Activated CD4-positive, alpha-beta T cell treated with anti-CD3 and anti-CD28 coated beads, Interleukin-2, amount 50 U/mL, for 4 hours (primary cell): Measurements from ENCODE around the gene SERPINA4.
"Not testable (repeated sequence)": the region's sequence is repeated elsewhere in the genome, so short reads cannot be mapped to it uniquely, and the experiment has no call there.

ENCODE experiments used
- DNase-seq, 2 experiments: peaks; one replicate each; pipeline ENCODE4 v3.0.0-alpha.2; 2020

Gene SERPINA4

DNA sequence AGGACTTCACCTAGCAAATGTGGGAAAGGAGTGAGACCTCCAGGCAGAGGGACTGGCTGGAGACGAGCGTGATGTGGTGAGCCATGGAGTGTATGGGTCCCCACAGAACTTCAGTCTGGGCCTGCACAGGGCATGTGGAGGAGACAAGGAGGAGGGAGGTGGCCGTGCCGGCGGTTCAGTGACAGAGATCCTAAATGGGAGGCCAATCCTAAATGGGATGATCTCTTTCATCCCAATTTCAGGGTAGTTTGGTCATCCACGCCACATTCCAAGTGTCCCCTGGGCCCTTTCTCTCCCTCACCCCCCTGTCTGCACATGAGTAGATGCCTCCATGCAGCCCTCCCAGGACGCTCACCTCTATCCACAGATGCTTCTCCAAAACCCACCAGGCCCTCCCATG is 33.2 kb downstream of the SERPINA4 start:
- no peak for DNase-seq

DNA sequence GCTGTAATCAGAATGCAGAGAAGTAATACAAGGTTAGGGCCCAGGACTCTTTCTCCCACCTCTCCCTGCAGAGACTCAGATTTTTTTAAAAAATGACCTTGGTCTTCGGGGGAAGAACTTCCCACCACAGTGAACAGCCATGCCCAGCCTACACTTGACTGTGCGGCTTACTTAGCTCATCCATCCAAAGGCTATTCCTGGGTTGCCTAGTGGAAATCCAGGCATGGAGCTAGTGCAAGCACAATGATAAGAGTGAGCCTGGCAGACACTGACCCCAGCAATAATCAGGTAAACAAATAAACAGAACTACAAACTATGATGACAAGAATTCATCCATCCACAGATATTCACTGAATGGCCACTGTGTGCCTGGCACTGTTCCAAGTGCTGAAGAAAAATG is 34.7 kb downstream of the SERPINA4 start:
- DNase-seq: no peak

DNA sequence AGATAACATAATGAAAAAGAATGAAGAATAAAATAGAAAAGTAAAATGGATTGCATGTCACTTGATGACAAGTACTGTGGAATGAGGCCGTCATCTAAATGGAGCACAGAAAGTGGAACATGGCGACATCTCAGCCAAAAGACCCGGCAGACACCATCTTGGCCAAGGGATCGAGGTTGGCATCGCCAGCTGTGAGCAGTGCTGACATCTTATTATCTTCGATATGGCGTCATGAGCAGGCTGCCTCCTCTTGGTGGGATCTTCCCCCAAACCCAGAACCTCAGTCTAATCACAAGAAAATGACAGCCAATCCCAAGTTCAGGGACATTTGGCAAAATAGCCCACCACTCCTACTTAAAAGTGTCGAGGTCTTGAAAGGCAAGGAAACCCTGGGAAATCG is 35.1 kb downstream of the SERPINA4 start:
- DNase-seq: no peak

DNA sequence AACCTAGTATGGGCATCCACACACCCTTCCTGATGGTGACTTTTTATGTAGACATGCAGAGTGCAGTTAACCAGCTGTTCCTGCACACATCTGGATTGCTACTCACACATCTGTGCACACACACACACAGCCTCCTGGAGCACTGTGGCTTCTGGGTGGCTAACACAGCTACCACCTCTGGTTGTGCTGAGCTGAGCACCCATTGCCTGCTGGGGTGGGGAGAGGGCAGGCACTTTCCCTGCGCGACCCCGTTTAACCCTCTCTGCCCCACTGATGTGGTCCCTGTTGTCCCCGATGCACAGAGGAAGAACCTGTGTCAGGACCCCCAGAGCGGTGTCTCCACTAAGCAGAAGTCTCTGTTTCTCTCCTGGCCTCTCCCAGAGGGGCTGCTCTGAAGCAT is 36.5 kb downstream of the SERPINA4 start:
- no peak for DNase-seq

DNA sequence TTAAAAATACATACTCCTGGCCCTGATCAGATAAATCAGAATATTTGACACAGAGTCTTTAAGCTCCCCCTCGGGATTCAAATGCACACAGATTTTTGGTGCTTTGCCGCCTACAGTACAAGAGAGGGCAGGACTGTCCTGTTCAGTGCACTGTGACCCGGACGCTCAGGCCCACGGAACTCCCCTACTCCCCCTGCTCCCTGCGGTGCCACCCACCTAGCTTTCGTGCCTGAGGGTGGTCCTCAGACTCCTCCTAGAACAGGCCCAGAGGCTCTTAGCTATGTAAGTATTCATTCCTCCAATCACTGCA is 37.2 kb downstream of the SERPINA4 start:
- DNase-seq: no peak

DNA sequence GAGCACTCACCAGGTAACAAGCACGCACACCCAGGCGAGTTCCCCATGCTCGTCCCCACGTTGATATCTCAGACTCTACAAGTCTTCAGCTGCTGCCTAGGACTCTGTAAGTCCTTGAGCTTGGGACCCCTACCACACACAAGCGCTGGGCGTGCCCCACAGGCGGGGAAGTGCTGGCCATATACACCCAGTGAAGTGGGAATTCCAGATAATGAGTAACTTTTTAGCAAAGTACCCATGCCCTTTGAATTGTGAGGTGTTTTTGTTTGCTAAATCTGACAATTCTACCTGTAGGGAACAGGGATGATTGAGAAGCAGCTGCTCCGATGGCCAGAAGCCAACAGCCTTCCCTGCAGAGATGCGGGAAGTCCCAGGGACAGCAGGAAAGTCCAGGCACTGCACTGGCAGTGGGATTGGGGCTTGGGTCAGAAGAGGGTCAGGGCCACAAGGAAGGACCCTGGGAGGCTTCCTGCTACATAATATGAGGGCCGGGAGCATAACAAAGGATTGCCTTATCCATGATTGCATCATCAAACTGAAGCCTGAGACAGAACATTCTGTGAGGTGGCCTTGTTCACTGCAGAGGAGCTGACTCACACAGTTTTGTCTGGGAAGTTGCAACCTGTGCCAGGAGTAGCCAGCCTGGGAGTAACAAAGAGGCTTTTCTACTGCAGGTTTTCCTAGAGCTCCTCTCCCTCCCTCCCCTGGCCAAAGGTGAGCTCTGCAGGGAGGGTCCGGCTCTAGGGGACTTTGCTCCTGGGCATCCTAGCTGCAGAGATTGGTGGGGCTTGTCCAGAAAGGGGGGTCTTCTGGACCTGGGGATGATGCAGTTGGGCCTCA is 37.8 kb downstream of the SERPINA4 start:
- no peak for DNase-seq

DNA sequence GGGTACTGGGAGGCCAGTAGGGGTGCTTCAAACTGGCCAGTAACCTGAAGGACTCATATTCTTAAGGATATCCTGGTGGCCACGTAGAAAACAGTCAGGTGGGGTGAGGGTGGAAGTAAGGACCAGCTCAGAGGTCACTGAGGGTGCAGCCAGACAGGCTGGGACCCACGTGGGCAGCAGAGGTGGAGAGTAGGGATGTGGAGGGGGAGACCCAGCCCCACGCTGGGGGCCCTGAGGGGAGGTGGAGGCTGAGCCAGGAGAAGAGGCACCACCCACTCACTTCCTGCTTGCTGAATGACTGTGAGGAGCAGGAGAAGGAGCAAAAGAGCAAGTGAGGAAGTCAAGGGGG is 38.4 kb downstream of the SERPINA4 start:
- no peak for DNase-seq

DNA sequence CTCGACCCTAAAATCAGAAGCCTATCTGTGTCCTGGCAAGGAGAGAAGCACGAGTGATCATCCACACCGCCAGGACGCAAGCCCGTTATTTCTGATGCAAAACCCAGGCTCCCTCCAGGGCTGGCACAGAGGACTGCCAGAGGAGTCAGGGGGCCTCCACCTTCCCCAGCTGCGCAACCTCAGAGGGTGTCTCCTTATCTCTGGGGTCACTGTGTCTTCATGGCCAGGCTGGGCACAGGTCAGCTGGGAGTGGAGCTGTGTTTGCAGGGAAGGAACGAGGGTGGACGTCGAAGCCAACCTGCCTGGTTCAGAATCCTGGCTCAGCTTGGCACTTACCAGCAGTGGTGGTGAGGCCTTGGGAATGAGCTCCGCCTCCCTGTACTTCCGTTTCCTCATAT is 38.9 kb downstream of the SERPINA4 start:
- DNase-seq: no peak

DNA sequence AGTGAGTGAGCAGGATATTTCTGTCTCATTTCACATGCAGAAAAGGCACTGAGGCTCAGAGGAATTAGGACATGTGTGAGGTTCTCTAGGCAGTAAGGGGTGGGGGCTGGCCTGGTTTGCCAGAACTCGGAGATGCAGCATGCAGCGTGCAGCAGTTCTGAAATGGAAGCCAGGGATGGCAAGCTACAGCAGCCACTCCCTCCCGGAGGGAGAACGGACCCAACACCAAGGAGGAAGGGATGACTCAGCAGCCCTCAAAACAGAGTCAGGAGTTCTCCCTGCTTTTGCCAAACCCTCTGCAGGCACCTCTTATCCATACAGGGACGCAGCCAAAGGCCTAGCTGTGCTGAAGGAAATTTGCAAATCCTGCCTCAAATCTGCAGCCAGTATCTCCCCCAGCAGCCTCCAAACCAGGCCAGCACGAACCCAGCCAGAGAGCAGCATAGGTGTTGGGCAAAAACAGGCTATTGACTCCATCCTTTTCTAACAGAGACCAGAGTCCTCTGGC is 40.7 kb downstream of the SERPINA4 start:
- DNase-seq: no peak

DNA sequence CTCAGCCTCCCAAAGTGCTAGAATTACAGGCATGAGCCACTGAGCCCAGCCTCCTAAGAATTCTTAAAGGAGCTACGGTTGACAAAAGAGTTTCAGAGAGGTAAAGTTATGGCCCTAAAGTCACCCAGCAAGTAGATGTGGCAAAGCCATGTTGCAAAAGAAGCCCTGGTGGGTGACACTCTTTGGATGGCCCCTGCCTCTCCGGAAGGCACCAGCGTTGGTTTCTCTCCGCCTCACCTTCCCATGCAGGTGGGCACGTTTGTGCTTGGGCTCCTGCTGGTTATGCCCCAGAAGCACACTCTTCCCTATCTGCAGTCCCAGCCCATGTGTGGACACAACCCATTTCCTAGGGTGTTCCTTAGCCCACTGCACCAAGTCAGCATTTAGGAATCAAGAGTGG is 41.5 kb downstream of the SERPINA4 start:
- DNase-seq: no peak

DNA sequence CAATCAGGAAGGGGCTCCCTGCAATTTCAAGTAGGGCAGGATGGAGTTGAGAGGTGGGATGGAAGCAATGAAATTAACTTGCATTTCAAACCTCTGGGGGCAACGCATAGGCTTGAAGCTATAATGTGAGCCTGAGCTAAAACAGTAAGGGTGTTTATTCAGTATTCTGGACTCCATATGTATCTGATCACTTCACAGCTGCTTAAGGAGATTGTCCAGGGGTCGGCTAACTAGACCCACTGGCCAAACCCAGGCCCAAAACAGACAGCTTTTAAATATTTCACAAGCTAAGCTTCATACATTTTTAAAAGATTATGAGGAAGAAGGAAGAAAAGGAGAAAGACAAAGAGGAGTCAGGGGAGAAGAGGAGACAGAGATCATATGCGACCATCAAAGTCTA is 44.1 kb downstream of the SERPINA4 start:
- no peak for DNase-seq

DNA sequence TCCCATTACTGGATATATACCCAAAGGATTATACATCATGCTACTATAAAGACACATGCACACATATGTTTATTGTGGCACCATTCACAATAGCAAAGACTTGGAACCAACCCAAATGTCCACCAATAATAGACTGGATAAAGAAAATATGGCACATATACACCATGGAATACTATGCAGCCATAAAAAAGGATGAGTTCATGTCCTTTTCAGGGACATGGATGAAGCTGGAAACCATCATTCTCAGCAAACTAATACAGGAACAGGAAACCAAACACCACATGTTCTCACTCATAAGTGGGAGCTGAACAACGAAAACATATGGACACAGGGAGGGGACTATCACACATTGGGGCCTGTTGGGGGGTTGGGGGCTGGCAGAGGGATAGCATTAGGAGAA is 47.7 kb downstream of the SERPINA4 start:
- not testable (repeated sequence) for DNase-seq

DNA sequence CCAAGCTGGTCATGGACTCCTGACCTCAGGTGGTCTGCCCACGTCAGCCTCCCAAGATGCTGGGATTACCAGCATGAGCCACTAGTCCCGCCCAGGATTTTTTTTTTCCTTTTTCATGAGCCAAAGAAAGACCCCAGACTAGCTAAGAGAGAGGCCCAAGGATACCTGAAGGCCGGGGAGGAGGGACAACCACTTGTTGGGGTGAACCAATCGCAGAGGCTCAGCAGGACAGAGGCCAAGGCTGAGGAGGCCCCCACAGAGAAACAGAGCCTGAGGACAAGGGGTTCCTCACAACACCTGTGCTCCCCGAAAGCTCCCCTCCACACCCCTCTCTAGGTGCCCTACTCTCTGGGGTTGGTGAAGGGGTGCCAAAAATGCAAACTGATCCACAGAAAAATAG is 49.9 kb downstream of the SERPINA4 start:
- DNase-seq: no peak

DNA sequence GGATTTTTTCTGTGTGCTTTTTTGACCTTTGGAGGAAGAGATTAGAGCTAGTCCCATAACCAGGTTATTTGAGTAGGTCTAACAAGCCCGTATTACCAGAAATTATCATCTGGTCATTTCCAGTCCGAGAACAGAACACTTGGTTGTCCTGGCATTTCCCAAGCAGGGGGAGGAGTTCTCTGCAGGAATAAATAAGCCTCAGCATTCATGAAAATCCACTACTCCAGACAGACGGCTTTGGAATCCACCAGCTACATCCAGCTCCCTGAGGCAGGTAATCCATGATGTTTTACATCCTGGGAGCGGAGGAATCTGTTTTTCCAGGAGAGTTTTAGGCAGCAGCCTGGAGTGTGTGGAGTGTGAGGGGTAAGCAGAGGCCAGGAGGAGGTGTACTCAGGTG is 50.9 kb downstream of the SERPINA4 start, which contains the start of gene SERPINA3:
Gene SERPINA3, plus strand, starts transcription at position 218 of the 400 bp plus-strand sequence. CDS start 2,051 bp downstream, outside the sequence.
- DNase-seq: no peak

DNA sequence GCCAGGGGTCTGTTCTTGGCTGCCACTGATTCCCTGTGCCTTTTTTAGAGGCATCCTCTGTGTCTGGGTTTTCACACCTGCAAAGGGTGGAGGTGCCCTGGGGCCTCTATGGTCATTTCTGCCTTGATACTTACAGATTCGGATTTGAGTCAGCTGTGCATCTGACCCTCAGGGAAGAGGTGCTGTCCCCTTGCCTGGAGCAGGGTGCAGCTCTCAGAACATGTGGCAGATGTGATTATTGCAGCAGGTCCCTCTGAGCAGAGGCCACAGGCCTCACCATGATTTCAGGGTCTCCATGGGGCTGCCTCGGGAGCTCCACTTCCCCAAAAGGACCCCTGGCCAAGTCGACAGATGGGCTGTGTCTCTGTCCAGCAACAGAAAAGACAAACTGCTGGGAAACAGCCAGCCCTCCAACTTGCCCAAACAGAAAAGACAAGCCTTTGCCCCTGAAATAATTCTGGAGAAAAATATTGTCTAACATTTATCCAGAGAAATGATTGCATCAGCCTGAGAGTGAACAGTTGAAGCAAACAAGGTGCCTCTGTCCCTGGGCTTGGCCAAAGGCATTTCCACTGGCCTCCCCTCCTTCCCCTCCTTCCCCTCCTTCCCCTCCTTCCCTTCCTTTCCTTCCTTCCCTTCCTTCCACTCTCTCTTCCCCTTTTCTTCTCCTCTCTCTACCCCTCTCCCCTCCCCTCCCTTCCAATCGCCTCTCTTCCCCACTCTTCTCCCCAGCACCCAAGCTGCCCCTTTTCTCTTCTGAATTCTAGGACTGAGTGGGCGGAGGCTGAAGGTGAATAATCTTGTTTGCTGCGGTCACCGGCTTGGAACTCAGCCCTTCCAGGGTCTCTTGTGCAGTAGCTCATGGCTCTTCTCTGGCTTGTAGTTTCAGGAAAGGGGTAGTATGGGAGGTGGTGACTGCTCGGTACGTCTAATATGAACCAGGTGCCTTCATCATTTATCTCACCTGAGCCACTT is 51.6 kb downstream of the SERPINA4 start:
- no peak for DNase-seq

DNA sequence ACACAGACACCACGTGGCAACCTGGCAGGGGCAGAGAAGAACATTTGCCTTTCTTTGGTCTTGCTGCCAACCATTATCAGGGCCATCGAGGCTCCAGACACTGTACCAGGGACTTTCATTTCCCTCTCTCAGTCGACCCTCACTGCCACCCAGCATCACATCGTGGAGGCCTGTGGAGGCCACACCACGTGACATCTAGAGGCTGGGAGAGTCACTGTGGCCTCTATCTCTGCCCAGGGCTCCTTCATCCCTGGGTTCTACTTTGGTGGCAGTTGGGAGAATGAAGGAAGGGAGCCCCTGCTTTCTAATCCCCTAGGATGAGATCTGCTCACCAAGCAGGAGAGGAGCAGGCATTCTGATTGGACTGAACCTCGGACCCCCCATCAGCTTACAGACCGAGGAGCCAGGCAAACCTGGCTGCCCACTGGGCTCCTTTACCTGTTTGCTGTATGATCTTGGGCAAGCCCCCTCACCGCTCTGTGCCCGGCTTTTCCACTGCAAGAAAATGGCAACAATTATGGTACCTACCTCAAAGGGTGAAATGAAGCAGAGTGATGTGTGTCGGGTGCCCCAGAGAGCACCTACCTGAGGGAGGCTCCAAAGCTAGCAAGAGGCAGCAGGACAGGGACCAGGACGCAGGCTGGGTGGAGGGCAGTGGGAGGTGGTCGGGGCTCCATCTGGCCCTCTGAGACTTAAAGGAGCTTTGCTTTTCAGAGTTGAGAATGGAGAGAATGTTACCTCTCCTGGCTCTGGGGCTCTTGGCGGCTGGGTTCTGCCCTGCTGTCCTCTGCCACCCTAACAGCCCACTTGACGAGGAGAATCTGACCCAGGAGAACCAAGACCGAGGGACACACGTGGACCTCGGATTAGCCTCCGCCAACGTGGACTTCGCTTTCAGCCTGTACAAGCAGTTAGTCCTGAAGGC is 52.7 kb downstream of the SERPINA4 start:
- DNase-seq: no peak

DNA sequence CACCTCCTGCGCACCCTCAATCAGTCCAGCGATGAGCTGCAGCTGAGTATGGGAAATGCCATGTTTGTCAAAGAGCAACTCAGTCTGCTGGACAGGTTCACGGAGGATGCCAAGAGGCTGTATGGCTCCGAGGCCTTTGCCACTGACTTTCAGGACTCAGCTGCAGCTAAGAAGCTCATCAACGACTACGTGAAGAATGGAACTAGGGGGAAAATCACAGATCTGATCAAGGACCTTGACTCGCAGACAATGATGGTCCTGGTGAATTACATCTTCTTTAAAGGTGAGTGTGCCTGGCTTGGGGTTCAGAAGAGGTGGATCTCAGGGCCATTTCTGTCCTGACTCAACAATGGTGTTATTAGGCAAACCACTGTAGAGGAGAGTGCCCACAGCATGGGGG is 53.6 kb downstream of the SERPINA4 start:
- no peak for DNase-seq

DNA sequence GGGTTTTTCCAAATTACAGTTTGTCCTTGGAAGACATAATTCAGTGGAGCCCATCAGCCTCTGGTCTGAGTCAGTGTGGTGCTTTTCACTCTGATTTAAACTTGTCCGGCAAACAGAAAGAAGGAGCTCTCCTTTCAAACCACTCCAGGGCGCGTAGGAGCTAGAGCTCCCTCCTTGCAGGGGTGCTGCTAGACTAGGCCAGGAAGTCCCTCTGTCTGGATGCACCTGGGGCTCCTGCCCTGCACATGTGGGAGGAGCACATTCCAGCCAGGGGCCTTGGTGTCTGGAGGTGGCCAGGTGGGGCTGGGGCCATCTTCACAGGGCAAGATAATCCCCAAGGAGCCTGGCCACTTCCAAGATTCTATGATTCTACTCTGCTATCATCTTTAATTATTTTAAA is 54.0 kb downstream of the SERPINA4 start:
- no peak for DNase-seq

DNA sequence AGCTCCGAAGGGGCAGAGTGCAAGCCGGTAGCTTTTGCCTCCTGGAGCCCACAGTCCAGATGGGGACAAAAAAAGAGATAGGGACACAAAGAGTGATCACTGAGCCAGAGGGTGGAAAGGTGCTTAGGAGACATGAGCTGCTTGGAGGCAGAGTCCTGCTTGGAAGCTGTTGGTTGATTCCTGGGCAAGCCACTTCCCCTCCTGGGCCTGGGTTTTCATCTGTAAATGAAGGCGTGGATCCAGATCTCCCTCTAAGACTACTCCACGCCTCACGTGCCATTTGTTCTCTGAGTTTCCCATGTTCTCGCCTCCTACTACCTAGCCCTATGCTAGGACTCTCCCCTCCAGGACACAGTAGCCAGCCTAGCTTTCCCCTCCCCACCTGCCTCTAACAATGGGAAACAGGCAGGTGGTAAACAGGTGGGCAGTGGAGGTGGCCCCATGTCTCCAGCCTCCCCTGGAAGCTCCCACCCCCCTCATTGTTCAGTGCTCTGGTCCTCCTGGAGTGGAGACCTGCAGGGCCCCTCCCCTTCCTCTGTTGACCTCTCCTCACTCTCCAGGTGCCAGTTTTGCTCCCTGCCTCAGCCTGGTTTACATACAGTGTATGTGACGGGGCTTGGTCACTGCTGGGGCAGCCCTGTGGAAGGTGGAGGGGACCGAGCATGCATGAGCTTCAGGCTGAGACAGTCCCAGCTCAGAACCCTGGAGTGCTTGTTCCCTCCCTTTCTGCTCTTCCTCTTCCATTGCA is 54.8 kb downstream of the SERPINA4 start:
- no peak for DNase-seq

DNA sequence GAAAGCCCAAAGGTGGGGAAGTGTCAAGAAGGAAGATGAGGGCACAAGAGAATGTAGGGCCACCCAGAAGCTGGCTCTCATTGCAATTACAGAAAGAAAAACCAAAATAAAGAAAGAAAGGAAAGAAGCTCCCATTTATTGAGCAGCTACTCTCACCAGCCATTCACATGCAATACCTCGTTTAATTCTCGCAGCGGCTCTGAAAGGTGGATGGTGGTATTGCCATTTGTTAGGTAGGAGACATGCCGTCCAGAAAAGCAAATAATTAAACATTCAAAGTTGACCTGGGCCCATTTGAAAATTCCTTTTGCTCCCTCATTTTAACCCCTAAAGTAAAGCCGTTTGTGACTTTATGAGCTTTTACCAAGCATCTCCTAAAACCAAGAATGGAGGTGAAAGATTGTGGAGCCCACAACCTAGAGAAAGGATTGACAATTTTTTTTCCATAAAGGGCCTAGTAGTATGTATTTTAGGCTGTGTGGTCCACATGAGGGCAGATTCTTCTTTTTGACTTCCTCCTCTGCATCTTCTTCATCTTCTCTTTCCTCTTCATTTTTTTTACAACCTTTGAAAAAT is 56.2 kb downstream of the SERPINA4 start:
- no peak for DNase-seq

DNA sequence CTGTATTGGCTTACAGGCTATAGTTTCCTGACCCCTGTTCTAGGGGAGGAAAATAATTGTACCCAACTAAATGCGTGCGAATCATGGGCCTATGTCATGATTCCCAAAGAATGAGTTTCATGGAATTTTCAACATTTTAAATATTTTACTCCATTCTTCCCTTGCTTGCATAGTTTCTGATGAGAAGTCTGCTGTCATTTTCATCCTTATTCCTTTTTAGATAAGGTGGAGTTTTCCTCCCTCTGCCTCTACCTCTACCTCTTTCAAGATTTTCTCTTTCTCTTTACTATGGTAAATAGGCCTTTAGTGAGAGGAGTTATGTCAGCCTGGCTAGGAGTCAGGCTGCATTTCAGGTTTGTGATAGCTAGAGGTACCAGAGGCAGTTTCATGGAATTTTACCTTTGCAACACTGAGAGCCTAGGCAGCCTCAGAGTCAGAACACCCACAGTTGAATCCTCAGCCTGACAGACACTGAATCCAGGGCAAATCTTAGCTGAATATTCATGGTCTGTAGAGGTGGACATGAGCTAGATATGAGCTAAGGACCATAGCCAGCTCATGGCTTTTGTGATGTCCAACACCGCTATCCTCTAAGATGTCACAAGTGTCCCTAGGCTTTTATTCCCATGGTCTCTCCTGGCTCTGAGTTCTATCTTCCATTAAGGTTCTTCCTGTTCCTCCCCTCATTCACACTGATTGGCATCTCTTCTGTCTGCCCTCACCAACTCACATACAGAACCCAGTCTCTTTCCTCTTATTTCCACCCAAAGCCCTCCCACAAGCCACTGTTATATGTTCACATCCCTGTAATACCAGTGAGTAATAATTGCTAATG is 57.0 kb downstream of the SERPINA4 start:
- DNase-seq: no peak
